Pancreas (tissue), 10 donors: ENCODE results near the gene SLCO3A1. TPM values are rescaled to one million over a fixed set of nuclear protein-coding genes. Genes with fewer than 3 reads are reported as not detected.
A peak's percentile ranks its signal among the peaks of the same experiment; 100 is the strongest.

Experiments
- ATAC-seq, 4 donors: fragments of 200-7000 bp; cut with Tn5 transposase; one replicate each; pipeline versions ENCODE4 v1.8.0 to v1.9.1; 2020; ENCODE audit warnings: mild to moderate bottlenecking in 4 of 4, moderate library complexity in 4 of 4
- DNase-seq, 6 donors: peaks; one replicate each; pipeline ENCODE4 v3.0.0-alpha.2; 2020
- FAIRE-seq: peaks from 2 replicates; lab custom pipeline; 2012; peaks lifted over from hg19 to GRCh38; lab: Jason Lieb, UNC
- H3K27ac ChIP-seq, 4 donors: fragments of 200-600 bp; sonication (generic); 1 replicate in 3 of 4; 2 replicates in 1 of 4; pipeline versions ENCODE4 v1.5.0 to v1.8.0; 2020
- H3K27me3 ChIP-seq, 4 donors: fragments of 200-600 bp; one replicate each; pipeline ENCODE4 v1.8.0; 2021
- H3K36me3 ChIP-seq, 3 donors: fragments of 200-600 bp; sonication (generic) in 1 of 3; one replicate each; pipeline versions ENCODE4 v1.5.0 to v1.8.0; 2020 to 2021
- H3K4me1 ChIP-seq, 3 donors: fragments of 200-600 bp; one replicate each; pipeline ENCODE4 v1.8.0; 2021
- H3K4me3 ChIP-seq, 4 donors: fragments of 200-600 bp; sonication (generic) in 2 of 4; one replicate each; pipeline versions ENCODE4 v1.5.0 to v1.8.0; 2020 to 2021
- H3K9me3 ChIP-seq, 4 donors: fragments of 200-600 bp; one replicate each; pipeline ENCODE4 v1.8.0; 2021
- WGBS, 2 donors: extraction: QIAGEN DNeasy Blood & Tissue Kit; methylation state at CpG; one replicate each; pipeline ENCODE4 v1.1.7; 2013; 5-methylcytosine and 5-hydroxymethylcytosine counted together
- intact Hi-C, 3 donors: fragments of 100-400 bp; cut with DNase I; formaldehyde crosslinking; loops; one replicate each; pipeline versions ENCODE4 v1.11.1 to v1.14.2; 2022
- polyA plus RNA-seq, 2 donors: library from polyadenylated mRNA; stranded (reverse); fragments of 200-250 nt; gene quantifications; one replicate each; pipeline ENCODE4 v1.2.3, GENCODE V29; 2013
- total RNA-seq, 6 donors: library from RNA; stranded (reverse); fragmentation: NEBNext Ultra II Directional in 4 of 6; extraction: Animal tissue kit (Norgen Biotek cat#: 25700) in 4 of 6; gene quantifications; one replicate each; pipeline versions ENCODE4 v1.2.1 to v1.2.4, GENCODE V29; 2021 to 2023
- TF ChIP-seq, protein P1 (sequence below), 4 donors: fragments of 200-600 bp; sonication (generic) in 3 of 4; IDR thresholded peaks; one replicate each; pipeline versions ENCODE4 v1.5.0 to v1.8.0; 2021; ENCODE audit warnings: antibody characterized with exemption in 4 of 4
- donor health status: healthy with polysubstance abuse.
- donor health status: DM: no; HTN: no; CAD: no; lungs with moderate emphysema.
- donor health status: DM: no; HTN: no; CAD: no.
- donor health status: control.
- donor health status: control.
- donor health status: Bipolar disorder and iron deficiency.
- donor health status: DM: yes; HTN: yes; CAD: no.
- donor health status: DM: no; HTN: no; CAD: no.
- donor health status: DM: no; HTN: no; CAD: no.
- donor health status: DM: yes; HTN: yes; CAD: no.

SLCO3A1 gene
- total and polyA plus RNA-seq, 8 donors: 3.4 to 15.5 (median 6.7) TPM

DNA sequence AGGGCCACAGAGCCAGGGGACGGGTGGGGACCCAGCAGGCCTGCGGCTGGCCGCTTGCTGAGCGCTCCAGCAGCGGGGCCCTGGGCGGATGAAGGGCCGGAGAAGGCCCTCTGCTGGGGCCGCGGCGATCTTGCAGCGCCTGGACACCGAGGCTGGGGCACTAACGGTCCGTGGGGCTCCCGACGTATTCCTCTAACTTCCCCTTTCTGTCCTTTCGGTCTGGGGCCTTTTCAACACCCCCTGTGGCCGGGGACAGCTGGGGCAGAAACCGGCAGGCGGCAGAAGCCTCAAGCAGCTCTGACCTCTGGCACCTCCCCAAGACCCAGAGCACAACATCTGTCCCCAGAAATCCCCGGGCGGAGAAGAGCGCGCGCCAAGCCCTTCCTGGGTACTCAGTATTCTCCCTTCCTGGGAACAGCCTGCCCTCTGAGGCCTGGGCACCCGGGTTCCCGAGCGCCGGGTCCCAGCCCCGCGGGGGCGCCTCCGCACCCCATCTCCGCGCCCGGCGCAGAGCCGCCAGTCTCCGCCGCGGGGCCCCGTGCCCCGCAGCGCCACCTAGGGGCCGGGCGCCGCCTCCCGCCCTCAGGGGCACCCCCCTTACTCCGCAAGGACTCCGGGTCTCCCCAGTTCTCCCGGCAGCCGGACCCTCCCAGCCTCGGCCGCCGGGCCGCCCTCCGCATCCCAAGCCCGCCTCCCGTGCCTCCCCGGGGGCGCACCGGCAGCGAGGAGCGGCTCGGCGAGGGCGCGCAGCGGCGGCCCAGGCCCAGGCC, 582 bp upstream of the SLCO3A1 start:
- H3K4me3 ChIP-seq: peak overlapping the region; percentile 38 to 69 (median 53)
- H3K27ac ChIP-seq: peak overlapping the region; percentile 22 to 85 (median 76)
- TF ChIP-seq, protein P1, sequence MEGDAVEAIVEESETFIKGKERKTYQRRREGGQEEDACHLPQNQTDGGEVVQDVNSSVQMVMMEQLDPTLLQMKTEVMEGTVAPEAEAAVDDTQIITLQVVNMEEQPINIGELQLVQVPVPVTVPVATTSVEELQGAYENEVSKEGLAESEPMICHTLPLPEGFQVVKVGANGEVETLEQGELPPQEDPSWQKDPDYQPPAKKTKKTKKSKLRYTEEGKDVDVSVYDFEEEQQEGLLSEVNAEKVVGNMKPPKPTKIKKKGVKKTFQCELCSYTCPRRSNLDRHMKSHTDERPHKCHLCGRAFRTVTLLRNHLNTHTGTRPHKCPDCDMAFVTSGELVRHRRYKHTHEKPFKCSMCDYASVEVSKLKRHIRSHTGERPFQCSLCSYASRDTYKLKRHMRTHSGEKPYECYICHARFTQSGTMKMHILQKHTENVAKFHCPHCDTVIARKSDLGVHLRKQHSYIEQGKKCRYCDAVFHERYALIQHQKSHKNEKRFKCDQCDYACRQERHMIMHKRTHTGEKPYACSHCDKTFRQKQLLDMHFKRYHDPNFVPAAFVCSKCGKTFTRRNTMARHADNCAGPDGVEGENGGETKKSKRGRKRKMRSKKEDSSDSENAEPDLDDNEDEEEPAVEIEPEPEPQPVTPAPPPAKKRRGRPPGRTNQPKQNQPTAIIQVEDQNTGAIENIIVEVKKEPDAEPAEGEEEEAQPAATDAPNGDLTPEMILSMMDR (IDR thresholded peaks at IDR 0.05): peak; percentile 59 to 78 (median 65)
- intact Hi-C loops: no loop called here
- H3K4me1 ChIP-seq: peaks cover 0 to 6% (median 5%) of the 10 kb centered on the region in 3 donors
- FAIRE-seq (no peak), ATAC-seq (peak; percentile 85 to 87 (median 86)), DNase-seq (peak; percentile 42 to 88 (median 65))
- H3K27me3 ChIP-seq: no peaks in the 10 kb centered on the region
- 1% methylated on average over 46 to 70 of the region's 70 CpGs for WGBS, 2 donors
- no peaks in the 10 kb centered on the region for H3K9me3 ChIP-seq
- H3K36me3 ChIP-seq: no peaks in the 10 kb centered on the region

DNA sequence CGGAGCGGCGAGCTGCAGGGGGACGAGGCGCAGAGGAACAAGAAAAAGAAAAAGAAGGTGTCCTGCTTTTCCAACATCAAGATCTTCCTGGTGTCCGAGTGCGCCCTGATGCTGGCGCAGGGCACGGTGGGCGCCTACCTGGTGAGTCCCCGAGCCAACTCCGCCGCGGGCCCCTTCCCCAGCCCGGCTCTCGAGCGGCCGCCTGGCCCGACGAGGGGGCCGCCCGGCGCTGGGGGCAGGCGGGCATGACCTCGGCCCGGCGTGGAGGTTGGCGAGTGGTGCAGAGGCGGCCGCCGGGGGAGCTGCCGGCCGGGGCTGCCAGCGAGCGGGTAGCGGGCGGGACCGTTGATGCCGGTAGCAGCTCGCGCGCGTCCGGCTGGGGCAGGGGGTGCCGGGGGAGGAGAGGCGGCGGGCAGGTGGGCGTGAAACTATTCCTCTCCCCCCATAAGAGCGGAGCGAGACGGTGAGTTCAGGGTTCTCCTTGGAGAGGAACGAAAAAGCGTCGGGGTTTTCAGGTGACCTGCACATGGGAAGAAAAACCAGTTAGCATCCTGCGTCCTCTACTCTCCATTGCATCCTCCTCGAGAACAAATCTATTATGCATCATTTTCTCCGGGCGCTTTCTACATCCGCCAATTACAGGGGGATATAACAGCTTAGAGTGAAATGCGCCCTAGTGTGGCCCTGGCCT, 585 bp downstream of the SLCO3A1 start:
- 1 to 2% methylated on average over 55 to 60 of the region's 60 CpGs for WGBS, 2 donors
- Histone ChIP-seq H3K4me1 (peaks cover 0 to 6% (median 5%) of the 10 kb centered on the region in 3 donors), H3K36me3 (no peaks in the 10 kb centered on the region), H3K27ac (peak overlapping the region in 3 of 4 donors; percentile 75 to 85 (median 76)), H3K4me3 (peak overlapping the region; percentile 38 to 69 (median 53)), H3K9me3 (no peaks in the 10 kb centered on the region), H3K27me3 (no peaks in the 10 kb centered on the region)
- TF ChIP-seq, protein P1 (IDR thresholded peaks at IDR 0.05): peak in 1 of 4 donors; percentile 10
- no peak for FAIRE-seq
- ATAC-seq: peak; percentile 29 to 54 (median 41)
- peak; percentile 13 to 76 (median 42) for DNase-seq
- intact Hi-C loops: no loop called here

DNA sequence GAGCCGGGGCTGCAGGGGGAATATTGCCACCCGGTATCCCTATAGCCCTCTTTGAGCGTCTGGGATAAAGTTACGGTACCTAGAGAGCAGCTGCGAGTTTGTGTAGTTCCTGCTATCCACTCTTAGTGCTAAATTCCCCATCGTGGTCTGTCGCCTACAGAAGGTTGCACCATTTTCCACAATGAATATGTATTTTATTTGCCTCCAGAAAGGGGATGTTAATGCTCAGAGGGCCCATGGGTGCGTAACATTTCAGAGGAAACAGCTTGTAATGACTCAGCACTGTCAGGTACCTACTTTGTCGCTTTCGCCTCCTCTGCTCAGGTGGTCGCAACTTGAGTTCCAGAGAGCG, 1.1 kb downstream of the SLCO3A1 start:
- FAIRE-seq (no peak), DNase-seq (no peak), ATAC-seq (no peak)
- Histone ChIP-seq H3K9me3 (no peaks in the 10 kb centered on the region), H3K36me3 (no peaks in the 10 kb centered on the region), H3K27me3 (no peaks in the 10 kb centered on the region), H3K4me3 (peak overlapping the region in 3 of 4 donors; percentile 38 to 69 (median 58)), H3K4me1 (peaks cover 0 to 6% (median 5%) of the 10 kb centered on the region in 3 donors), H3K27ac (peak overlapping the region in 2 of 4 donors; percentile 75 to 85)
- TF ChIP-seq, protein P1 (IDR thresholded peaks at IDR 0.05): no peak
- WGBS, 2 donors: 39 to 42% methylated on average over 12 of the region's 12 CpGs
- intact Hi-C loops: no loop called here

DNA sequence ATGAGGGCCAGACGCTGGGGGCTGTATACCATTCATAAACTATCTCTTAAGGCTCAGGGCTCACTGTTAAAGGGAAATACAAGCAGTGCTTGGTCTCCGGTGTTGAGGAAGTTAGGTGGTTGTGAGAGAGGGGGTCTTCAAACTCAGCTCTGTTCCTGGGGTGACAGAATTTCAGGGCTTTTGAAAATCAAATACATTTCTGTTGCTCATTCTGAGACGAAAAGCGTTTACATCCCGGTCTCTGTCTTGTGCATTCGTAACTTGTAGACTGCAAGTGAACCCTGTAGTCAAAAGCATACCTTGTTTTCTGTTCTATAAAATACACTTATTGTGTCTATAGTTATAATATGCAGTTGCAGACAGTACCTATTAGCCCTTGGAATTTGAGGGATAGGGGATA, 1.7 kb downstream of the SLCO3A1 start:
- Histone ChIP-seq H3K27ac (no peak overlapping the region), H3K9me3 (no peaks in the 10 kb centered on the region), H3K27me3 (no peaks in the 10 kb centered on the region), H3K4me1 (peaks cover 0 to 6% (median 5%) of the 10 kb centered on the region in 3 donors), H3K36me3 (no peaks in the 10 kb centered on the region), H3K4me3 (peak overlapping the region in 1 of 4 donors; percentile 69)
- intact Hi-C loops: loop anchor here in 1 of 3 donors (5.0 kb wide), 1 partner anchor 217 kb away; no protein-coding TSS in a partner anchor
- TF ChIP-seq, protein P1 (IDR thresholded peaks at IDR 0.05): no peak
- FAIRE-seq (no peak), DNase-seq (no peak), ATAC-seq (no peak)
- 69% methylated on average over 6 of the region's 6 CpGs for WGBS, 2 donors
